Activated T-cell treated with anti-CD3 and anti-CD28 coated beads, Interleukin-2, amount 50 U/mL, for 72 hours (primary cell): Measurements from ENCODE around the gene ALG3. TPM values are rescaled to one million over a fixed set of nuclear protein-coding genes. Genes with fewer than 3 reads are reported as not detected.
A peak's percentile ranks its signal among the peaks of the same experiment; 100 is the strongest.

Source experiments
- ATAC-seq, 2 donors: fragments of 150-1000 bp; cut with Tn5 transposase; replicated peaks in 1 of 2; 2 replicates each; pipeline ENCODE4 v1.10.0; 2021; ENCODE audit warnings: moderate library complexity in 2 of 2, mild to moderate bottlenecking in 1 of 2
- DNase-seq, 2 donors: peaks; one replicate each; pipeline ENCODE4 v3.0.0; 2021 to 2022; ENCODE audit warnings: mixed read lengths in 1 of 2
- H3K27ac Mint-ChIP-seq: one replicate; pipeline ENCODE4 v1.8.0; 2022; ENCODE audit warnings: mild to moderate bottlenecking, moderate library complexity, mixed read lengths
- H3K27me3 Mint-ChIP-seq: one replicate; pipeline ENCODE4 v1.8.0; 2022; ENCODE audit warnings: low read depth, mixed read lengths
- H3K36me3 Mint-ChIP-seq, 2 donors: one replicate each; pipeline ENCODE4 v1.8.0; 2022; ENCODE audit warnings: mixed read lengths in 2 of 2, mild to moderate bottlenecking in 1 of 2; ENCODE audit not compliant: insufficient read depth in 2 of 2
- H3K4me1 Mint-ChIP-seq: one replicate; pipeline ENCODE4 v1.8.0; 2022; ENCODE audit warnings: low read depth, mixed read lengths
- H3K4me3 Mint-ChIP-seq, 2 donors: one replicate each; pipeline ENCODE4 v1.8.0; 2022; ENCODE audit warnings: mild to moderate bottlenecking in 2 of 2, mixed read lengths in 2 of 2, moderate library complexity in 2 of 2
- H3K9me3 Mint-ChIP-seq, 2 donors: one replicate each; pipeline ENCODE4 v1.8.0; 2022; ENCODE audit warnings: mixed read lengths in 2 of 2
- total RNA-seq, 2 donors: library from RNA; stranded (reverse); gene quantifications; one replicate each; pipeline ENCODE4 v1.2.3, GENCODE V29; 2022

The ALG3 gene
- total RNA-seq, 2 donors from 2014 or later, result 22.7 to 26.3 TPM

DNA sequence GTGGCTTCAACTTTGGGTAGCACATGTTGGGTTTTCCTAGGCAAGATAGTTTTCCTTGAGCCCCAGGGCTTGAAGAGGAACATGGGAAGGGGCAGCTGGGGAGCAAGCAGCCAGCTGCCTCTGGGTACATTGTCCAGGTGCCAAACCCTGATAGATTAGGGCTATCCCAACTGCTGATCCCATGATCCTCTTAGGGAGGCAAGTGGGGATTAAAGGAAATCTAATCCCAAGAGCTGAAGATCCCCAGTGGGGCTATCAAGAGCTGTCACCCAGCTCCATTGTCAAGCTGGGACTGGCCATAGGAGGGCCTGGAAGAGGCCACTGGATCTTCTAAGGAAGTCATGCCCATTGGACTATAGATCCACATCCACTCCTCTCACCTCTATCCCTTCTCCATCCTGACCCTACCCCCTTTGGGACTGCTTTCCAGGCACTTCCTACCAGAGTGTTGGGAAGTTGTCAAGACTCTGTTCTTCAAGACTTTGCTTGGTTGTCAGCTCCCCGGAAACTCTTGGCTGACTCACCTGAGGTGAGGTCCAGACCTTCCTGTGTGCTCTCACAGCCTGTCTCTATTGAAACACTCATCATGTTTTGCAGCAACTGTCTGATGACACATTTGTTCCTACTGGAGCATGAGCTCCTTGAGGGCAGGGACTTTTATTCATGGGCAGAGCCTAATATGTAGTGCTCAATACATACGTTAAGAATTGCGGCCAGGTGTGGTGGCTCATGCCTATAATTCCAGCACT, 6.7 kb upstream of the ALG3 start:
- ATAC-seq (peak; percentile 53 to 66), DNase-seq (peak; percentile 19 to 27)
- peaks cover 12% of the 10 kb centered on the region for H3K27me3 Mint-ChIP-seq
- no peak overlapping the region for H3K4me3 Mint-ChIP-seq
- H3K4me1 Mint-ChIP-seq, result peaks cover 19% of the 10 kb centered on the region
- no peak overlapping the region for H3K27ac Mint-ChIP-seq
- H3K9me3 Mint-ChIP-seq, result no peaks in the 10 kb centered on the region
- H3K36me3 Mint-ChIP-seq, result peaks cover 2% of the 10 kb centered on the region in 2 donors

DNA sequence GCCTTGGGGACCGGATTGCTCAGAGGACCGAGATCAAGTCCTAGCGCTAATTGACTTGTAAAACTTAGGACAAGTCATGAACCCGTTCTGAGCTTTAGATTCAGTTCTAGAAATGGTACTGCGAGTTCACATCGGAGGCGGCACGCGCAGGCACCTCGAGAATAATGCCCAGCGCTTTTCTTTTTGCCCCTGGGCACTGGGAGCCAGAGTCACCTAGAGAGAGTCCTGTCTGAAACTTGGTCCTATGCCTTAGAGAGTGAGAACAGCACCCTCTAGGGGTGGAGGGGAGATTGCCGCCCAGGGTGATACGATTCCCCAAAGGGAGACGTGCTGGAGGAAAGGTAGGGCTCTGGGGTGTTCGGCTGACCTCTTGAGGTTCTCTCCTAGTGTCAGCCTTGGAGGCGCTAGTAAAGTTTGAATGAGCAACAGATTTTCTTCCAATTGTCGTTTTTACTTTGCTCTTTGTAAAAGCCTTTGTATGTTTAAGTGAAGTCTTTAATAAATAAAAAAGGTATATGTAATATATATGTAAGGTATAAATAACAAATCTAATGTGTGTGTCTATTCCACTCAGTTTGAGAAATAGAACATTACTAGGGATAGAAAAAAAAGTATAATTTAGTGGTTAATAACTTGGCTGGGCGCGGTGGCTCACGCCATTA, 1.5 kb upstream of the ALG3 start:
- DNase-seq (peak; percentile 92 to 93), ATAC-seq (peak; percentile 63 to 67)
- Mint-ChIP-seq H3K27ac (no peak overlapping the region), H3K9me3 (no peaks in the 10 kb centered on the region), H3K4me3 (peak overlapping the region; percentile 91 to 99), H3K4me1 (peaks cover 42% of the 10 kb centered on the region), H3K36me3 (no peaks in the 10 kb centered on the region), H3K27me3 (no peaks in the 10 kb centered on the region)

DNA sequence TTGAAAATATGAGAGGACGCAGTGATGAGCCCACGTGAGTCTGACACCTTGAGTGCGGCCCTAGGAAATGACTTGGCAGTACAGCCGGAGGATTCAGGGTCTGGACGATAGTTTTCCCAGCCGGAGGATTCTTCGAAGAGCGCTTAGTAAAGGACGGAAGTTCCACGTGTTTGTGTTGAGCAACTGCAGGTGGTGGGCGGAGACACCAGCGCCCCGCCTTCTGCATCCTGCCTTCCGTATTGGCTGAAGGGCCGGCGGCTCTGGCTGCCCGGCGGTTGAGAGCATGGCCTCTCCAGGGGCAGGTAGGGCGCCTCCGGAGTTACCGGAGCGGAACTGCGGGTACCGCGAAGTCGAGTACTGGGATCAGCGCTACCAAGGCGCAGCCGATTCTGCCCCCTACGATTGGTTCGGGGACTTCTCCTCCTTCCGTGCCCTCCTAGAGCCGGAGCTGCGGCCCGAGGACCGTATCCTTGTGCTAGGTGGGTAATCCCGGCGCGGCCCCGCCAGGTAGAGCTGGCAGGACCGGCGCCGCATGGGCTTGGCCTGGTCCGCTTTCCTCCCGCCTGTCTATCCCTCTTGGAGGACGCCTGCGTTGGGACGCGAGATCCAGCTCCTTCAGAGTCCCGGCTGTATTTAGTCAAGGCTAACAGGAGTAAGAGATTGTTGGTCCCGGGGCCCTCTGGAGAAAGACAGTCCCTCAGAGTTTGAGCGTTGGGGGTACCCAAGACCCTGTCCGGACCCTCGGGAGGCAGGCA, 827 bp upstream of the ALG3 start, which contains the start of gene EEF1AKMT4:
Gene EEF1AKMT4 (plus strand): TSS at position 261 of the 755 bp plus-strand sequence. CDS start 23 bp downstream, at position 284.
- Mint-ChIP-seq H3K4me3 (peak within 1 kb of the TSS; percentile 91 to 99), H3K36me3 (peaks cover 0 to 3% of the 10 kb centered on the region in 2 donors), H3K27ac (peak within 1 kb of the TSS; percentile 100), H3K9me3 (no peaks in the 10 kb centered on the region), H3K4me1 (peaks cover 37% of the 10 kb centered on the region), H3K27me3 (no peaks in the 10 kb centered on the region)
- ATAC-seq, result peak; percentile 91 to 93
- peak; percentile 96 to 98 for DNase-seq

DNA sequence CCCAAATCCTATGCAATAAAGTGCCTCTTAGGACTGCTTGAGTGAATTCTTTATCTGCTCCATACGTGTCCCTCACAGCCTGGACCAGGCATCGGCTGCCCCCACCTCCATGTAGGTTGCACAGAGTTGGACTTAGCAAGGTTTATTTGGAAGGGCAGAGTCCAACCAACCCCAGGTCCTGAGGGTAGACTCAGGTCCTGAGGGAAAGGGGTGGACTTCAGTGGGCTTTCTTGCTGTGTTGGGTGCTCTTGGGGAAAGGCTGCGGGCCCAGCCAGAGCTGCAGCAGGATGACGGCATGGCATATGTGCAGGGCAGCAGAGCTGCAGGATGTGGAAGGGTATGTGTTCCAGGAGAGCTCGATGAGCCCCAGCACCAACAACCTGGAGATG, 6.5 kb downstream of the ALG3 start:
- peaks cover 2 to 9% of the 10 kb centered on the region in 2 donors for H3K36me3 Mint-ChIP-seq
- H3K27me3 Mint-ChIP-seq, result no peaks in the 10 kb centered on the region
- DNase-seq, result no peak
- H3K9me3 Mint-ChIP-seq, result no peaks in the 10 kb centered on the region
- peaks cover 18% of the 10 kb centered on the region for H3K4me1 Mint-ChIP-seq
- no peak overlapping the region for H3K27ac Mint-ChIP-seq
- no peak for ATAC-seq
- H3K4me3 Mint-ChIP-seq, result no peak overlapping the region

DNA sequence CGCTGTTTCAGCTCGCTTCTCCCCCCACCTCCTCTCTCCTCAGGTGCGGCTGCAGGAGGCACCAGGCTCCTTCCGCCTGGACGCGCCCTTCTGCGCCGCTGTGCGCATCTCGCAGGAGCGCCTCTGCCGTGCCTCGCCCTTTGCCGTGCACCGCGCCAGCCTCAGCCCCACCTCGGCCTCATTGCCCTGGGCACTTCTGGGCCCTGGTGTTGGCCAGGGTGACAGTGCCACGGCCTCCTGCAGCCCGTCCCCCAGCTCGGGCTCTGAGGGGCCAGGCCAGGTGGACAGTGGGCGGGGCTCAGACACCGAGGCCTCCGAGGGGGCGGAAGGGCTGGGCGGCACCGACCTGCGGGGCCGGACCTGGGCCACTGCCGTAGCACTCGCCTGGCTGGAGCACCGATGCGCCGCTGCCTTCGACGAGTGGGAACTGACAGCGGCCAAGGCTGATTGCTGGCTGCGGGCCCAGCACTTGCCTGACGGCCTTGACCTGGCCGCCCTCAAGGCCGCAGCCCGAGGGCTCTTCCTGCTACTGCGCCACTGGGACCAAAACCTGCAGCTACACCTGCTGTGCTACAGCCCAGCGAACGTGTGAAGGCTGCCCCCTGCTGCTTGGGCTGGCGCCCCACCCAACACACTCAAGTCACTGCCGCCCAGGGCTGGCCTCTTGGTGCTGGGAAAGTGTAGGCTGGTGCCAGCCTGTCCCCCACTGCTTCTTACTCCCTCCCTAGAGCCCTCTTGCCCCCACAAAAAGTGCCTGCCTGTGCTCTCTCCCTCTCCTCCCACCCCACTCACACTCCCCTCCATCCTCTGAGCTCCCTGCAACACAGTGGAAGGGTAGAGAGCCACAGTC, 7.1 kb downstream of the ALG3 start:
- Mint-ChIP-seq H3K27ac (no peak overlapping the region), H3K9me3 (no peaks in the 10 kb centered on the region), H3K27me3 (no peaks in the 10 kb centered on the region), H3K36me3 (peaks cover 2 to 9% of the 10 kb centered on the region in 2 donors), H3K4me3 (no peak overlapping the region), H3K4me1 (peaks cover 12% of the 10 kb centered on the region)
- DNase-seq (no peak), ATAC-seq (peak; percentile 29 to 54)

DNA sequence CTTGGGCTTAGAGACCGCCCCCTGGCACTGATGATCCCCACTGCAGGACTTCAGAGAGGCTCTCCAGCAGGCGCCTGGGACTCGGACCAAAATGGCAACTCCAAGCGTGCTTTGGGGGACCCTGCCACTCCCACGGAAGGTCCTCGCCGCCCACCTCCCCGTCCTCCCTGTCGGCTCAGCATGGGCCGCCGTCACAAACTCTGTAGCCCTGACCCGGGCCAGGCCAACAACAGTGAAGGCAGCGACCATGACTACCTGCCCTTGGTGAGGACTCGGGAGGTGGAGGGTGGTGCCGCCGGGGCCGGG, 7.7 kb downstream of the ALG3 start:
- H3K9me3 Mint-ChIP-seq, result no peaks in the 10 kb centered on the region
- DNase-seq, result no peak
- peaks cover 2 to 9% of the 10 kb centered on the region in 2 donors for H3K36me3 Mint-ChIP-seq
- no peak overlapping the region for H3K27ac Mint-ChIP-seq
- H3K4me3 Mint-ChIP-seq, result no peak overlapping the region
- no peaks in the 10 kb centered on the region for H3K27me3 Mint-ChIP-seq
- no peak for ATAC-seq
- peaks cover 10% of the 10 kb centered on the region for H3K4me1 Mint-ChIP-seq

DNA sequence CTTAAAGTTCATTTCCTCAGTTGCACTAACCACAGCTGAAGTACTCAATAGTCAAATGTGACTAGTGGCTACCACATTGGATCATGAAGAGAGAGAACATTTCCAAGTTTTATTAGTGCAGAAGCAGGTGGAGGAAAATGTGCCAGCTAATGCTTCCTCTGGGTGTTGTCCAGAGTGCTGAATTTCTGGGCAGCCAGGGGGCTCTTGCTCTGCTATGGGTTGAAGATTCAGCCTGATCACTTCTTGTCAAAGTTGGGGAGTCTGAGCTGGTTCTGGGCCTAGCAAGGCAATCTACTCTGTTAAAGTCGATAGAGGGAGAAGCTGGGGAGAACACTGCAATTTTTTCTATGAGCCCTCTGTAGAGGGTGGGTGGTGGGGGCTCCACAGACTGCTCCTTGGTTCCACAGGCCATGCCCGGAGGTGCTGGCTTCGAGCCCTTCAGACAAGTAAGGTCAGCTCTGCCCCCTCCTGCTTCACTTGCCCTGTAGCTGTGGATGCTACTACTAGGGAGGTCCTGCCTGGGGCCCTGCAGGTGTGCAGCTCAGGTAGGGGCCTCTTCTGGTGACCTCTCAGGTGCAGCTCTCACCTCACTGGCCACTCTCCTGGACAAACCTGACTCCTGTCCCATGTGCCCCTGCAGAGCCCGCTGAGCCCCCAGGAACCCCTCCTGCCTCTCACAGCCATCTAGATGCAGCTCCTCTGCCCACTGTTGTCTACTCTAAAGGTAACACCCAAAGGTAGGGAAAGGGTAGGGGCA, 8.2 kb downstream of the ALG3 start:
- no peaks in the 10 kb centered on the region for H3K27me3 Mint-ChIP-seq
- ATAC-seq, result no peak
- peaks cover 7% of the 10 kb centered on the region for H3K4me1 Mint-ChIP-seq
- H3K36me3 Mint-ChIP-seq, result peaks cover 2 to 9% of the 10 kb centered on the region in 2 donors
- no peaks in the 10 kb centered on the region for H3K9me3 Mint-ChIP-seq
- DNase-seq, result no peak
- H3K27ac Mint-ChIP-seq, result no peak overlapping the region
- no peak overlapping the region for H3K4me3 Mint-ChIP-seq

DNA sequence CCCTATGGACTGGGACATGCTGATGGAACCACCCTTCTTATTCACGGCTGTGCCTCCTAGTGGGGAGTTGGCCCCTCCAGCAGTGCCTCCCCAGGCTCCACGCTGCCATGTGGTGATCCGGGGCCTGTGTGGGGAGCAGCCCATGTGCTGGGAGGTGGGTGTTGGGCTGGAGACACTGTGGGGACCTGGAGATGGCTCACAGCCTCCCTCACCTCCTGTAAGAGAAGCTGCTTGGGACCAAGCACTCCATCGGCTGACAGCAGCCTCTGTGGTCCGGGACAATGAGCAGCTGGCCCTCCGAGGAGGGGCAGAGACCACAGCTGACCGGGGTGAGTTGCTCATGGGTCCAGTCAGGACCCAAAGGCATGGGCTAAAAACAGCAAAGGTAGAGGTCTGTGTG, 9.1 kb downstream of the ALG3 start:
- DNase-seq, result no peak
- Mint-ChIP-seq H3K4me3 (no peak overlapping the region), H3K27ac (no peak overlapping the region), H3K9me3 (no peaks in the 10 kb centered on the region), H3K27me3 (no peaks in the 10 kb centered on the region), H3K4me1 (peaks cover 7% of the 10 kb centered on the region), H3K36me3 (peaks cover 2 to 7% of the 10 kb centered on the region in 2 donors)
- no peak for ATAC-seq

DNA sequence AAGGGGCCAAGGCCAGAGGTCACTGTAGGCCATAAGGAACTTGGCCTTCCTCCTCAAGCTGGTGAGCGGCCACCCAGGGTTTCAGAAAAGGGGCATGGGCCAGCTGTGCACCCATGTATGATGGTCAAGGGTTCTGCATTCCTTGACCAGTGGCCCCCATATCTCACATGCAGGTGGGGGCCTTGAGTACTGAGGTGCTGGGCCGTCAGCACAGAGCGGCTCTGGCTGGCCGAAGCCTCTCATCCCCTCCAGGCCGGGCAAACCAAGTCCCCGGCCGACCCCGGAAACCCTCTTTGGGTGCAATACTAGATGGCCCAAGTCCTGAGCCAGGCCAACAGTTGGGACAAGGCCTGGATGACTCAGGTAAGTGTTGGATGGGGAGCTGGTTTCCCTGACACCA, 9.5 kb downstream of the ALG3 start:
- Mint-ChIP-seq H3K9me3 (no peaks in the 10 kb centered on the region), H3K36me3 (peaks cover 2 to 3% of the 10 kb centered on the region in 2 donors), H3K27ac (no peak overlapping the region), H3K27me3 (no peaks in the 10 kb centered on the region), H3K4me3 (no peak overlapping the region), H3K4me1 (peaks cover 7% of the 10 kb centered on the region)
- ATAC-seq, result no peak
- DNase-seq, result no peak

DNA sequence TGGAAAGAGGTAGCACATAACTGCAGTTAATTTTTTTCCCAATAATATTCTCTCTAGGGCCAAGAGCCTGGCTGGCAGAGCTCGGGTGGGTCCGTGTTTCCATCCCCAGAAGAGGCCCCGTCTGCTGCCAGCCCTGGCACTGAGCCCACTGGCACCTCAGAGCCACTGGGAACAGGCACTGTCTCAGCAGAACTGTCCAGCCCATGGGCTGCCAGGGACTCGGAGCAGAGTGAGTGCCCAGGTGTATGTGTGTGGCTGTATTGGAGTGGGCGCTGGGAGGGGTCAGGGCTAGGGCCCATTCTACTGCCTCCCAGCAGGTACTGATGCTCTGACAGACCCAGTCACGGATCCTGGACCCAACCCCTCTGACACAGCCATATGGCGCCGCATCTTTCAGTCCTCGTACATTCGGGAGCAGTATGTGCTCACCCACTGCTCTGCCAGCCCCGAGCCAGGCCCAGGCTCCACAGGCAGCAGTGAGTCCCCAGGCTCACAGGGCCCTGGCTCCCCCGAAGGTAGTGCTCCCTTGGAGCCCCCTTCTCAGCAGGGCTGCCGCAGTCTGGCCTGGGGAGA, 10.4 kb downstream of the ALG3 start:
- Mint-ChIP-seq H3K4me3 (no peak overlapping the region), H3K36me3 (peaks cover 2 to 3% of the 10 kb centered on the region in 2 donors), H3K27ac (no peak overlapping the region), H3K9me3 (no peaks in the 10 kb centered on the region), H3K4me1 (peaks cover 7% of the 10 kb centered on the region), H3K27me3 (no peaks in the 10 kb centered on the region)
- no peak for ATAC-seq
- no peak for DNase-seq

DNA sequence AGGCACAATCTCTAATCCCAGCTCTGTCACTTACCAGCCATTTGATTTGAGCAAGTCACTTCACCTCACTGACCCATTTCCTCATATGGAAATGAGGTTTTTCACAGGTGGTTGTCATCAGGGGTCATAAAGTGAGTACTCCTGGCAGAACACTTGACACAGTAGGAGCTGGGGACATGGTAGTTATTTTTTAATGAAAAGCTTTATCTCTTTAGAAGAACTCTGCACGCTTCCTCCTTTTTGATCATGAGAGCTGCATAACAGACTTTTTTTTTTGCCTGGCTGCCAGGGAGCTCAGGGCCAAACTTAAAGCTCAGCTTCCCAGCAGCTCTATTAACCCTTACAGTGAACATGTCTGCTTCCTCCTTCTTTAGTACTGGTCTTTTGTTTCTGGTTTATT, 11.0 kb downstream of the ALG3 start:
- Mint-ChIP-seq H3K36me3 (peaks cover under 1 to 2% of the 10 kb centered on the region in 2 donors), H3K4me3 (no peak overlapping the region), H3K27me3 (peaks cover under 1% of the 10 kb centered on the region), H3K27ac (no peak overlapping the region), H3K9me3 (no peaks in the 10 kb centered on the region), H3K4me1 (peaks cover 7% of the 10 kb centered on the region)
- no peak for ATAC-seq
- no peak for DNase-seq

DNA sequence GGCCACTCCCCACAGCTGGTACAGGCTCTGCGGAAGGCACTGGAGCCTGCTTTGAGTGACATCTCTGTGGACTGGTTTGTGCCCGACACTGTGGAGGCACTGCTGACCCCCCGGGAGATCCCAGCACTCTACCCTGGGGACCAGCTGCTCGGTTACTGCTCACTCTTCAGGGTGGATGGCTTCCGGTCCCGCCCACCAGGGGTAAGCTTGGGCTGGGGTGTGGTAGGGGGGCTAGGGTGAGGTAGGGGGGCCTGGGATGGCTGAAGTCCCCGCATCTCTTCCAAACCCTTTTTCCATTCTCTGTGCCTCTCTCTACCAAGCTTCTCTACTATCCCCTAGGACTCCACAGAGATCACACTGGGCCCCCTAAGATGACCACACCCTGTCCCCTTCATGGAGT, 11.6 kb downstream of the ALG3 start:
- H3K36me3 Mint-ChIP-seq, result no peaks in the 10 kb centered on the region

More for the DNA sequence above, 11.6 kb downstream of the ALG3 start:
- Mint-ChIP-seq H3K4me3 (no peak overlapping the region), H3K4me1 (peaks cover 7% of the 10 kb centered on the region), H3K9me3 (no peaks in the 10 kb centered on the region), H3K27ac (no peak overlapping the region), H3K27me3 (peaks cover 7% of the 10 kb centered on the region)
- ATAC-seq, result no peak
- no peak for DNase-seq
